Aorta (tissue), 5 donors: ENCODE measurements around the gene ZDHHC23. TPM values are rescaled to one million over a fixed set of nuclear protein-coding genes. Genes with fewer than 3 reads are reported as not detected.
A peak's percentile ranks its signal among the peaks of the same experiment; 100 is the strongest.

ENCODE experiments used
- ATAC-seq: fragments of 200-7000 bp; cut with Tn5 transposase; one replicate; pipeline ENCODE4 v1.9.1; 2022; ENCODE audit warnings: moderate library complexity; ENCODE audit not compliant: low FRiP score
- DNase-seq, 2 donors: peaks; one replicate each; pipeline ENCODE4 v3.0.0-alpha.2; 2020
- H3K27ac ChIP-seq, 2 donors: one replicate each; pipeline ENCODE4 v1.5.1; 2013; ENCODE audit warnings: low read length in 2 of 2, mild to moderate bottlenecking in 2 of 2, moderate library complexity in 2 of 2, control low read depth in 1 of 2, inconsistent platforms in 1 of 2, low read depth in 1 of 2
- H3K27me3 ChIP-seq, 2 donors: one replicate each; pipeline ENCODE4 v1.6.1; 2013; ENCODE audit warnings: control low read depth in 1 of 2, low read length in 1 of 2, mild to moderate bottlenecking in 1 of 2, moderate library complexity in 1 of 2; ENCODE audit not compliant: insufficient read depth in 2 of 2, control insufficient read depth in 1 of 2
- H3K36me3 ChIP-seq, 2 donors: one replicate each; pipeline ENCODE4 v1.6.1; 2013; ENCODE audit warnings: control low read depth in 1 of 2, low read length in 1 of 2, mild to moderate bottlenecking in 1 of 2; ENCODE audit not compliant: insufficient read depth in 2 of 2, control insufficient read depth in 1 of 2
- H3K4me1 ChIP-seq, 2 donors: one replicate each; pipeline ENCODE4 v1.6.1; 2013; ENCODE audit warnings: low read length in 2 of 2, control low read depth in 1 of 2, mild to moderate bottlenecking in 1 of 2, moderate library complexity in 1 of 2; ENCODE audit not compliant: insufficient read depth in 2 of 2, control insufficient read depth in 1 of 2
- H3K4me3 ChIP-seq, 2 donors: one replicate each; pipeline ENCODE4 v1.5.1; 2013; ENCODE audit warnings: low read length in 2 of 2, control low read depth in 1 of 2, mild to moderate bottlenecking in 1 of 2
- H3K9me3 ChIP-seq: one replicate; pipeline ENCODE4 v1.6.1; 2013; ENCODE audit warnings: mild to moderate bottlenecking, low read length; ENCODE audit not compliant: control insufficient read depth
- WGBS, 2 donors: extraction: QIAGEN DNeasy Blood & Tissue Kit; methylation state at CpG; one replicate each; pipeline ENCODE4 v1.1.7; 2013; 5-methylcytosine and 5-hydroxymethylcytosine counted together
- intact Hi-C, 2 donors: fragments of 100-400 bp; cut with DNase I; formaldehyde crosslinking; loops; one replicate each; pipeline versions ENCODE4 v1.14.2 to v1.15.0; 2022
- long read RNA-seq, 2 donors: library from polyadenylated mRNA; unstranded; transcript quantifications; one replicate each; pipeline ENCODE4 v2.0.0, GENCODE V29; 2020 to 2021
- polyA plus RNA-seq, 2 donors: library from polyadenylated mRNA; stranded (reverse); fragments of 200-250 nt; gene quantifications; one replicate each; pipeline ENCODE4 v1.2.3, GENCODE V29; 2013
- total RNA-seq, 2 donors: library from RNA; stranded (reverse); fragmentation: NEBNext Ultra II Directional; extraction: Animal tissue kit (Norgen Biotek cat#: 25700); gene quantifications; one replicate each; pipeline ENCODE4 v1.2.1, GENCODE V29; 2021
- donor health status: healthy with polysubstance abuse.
- donor health status: Bipolar disorder and iron deficiency.
- donor health status: DM: no; HTN: no; CAD: no.
- donor health status: DM: no; HTN: no; CAD: no.
- donor health status: DM: yes; HTN: yes; CAD: no.

The ZDHHC23 gene, protein sequence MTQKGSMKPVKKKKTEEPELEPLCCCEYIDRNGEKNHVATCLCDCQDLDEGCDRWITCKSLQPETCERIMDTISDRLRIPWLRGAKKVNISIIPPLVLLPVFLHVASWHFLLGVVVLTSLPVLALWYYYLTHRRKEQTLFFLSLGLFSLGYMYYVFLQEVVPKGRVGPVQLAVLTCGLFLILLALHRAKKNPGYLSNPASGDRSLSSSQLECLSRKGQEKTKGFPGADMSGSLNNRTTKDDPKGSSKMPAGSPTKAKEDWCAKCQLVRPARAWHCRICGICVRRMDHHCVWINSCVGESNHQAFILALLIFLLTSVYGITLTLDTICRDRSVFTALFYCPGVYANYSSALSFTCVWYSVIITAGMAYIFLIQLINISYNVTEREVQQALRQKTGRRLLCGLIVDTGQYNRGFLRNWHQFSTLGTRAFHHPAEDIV
- total RNA-seq (10 to 100 TPM in 1 of 2 donors, 1 to 10 TPM in 1; 4.1 to 12.7 TPM), polyA plus RNA-seq (1 to 10 TPM in 1 of 2 donors, under 1 TPM in 1; 0.75 to 1.5 TPM)
- long read RNA-seq, donor 1, partial matches to known transcripts: 0 of 2 reads
- long read RNA-seq, donor 1, other reads (novel, unspliced or antisense): 2 of 2 reads
- long read RNA-seq, donor 2, partial matches to known transcripts: 0 of 3 reads
- long read RNA-seq, donor 2, other reads (novel, unspliced or antisense): 3 of 3 reads

DNA sequence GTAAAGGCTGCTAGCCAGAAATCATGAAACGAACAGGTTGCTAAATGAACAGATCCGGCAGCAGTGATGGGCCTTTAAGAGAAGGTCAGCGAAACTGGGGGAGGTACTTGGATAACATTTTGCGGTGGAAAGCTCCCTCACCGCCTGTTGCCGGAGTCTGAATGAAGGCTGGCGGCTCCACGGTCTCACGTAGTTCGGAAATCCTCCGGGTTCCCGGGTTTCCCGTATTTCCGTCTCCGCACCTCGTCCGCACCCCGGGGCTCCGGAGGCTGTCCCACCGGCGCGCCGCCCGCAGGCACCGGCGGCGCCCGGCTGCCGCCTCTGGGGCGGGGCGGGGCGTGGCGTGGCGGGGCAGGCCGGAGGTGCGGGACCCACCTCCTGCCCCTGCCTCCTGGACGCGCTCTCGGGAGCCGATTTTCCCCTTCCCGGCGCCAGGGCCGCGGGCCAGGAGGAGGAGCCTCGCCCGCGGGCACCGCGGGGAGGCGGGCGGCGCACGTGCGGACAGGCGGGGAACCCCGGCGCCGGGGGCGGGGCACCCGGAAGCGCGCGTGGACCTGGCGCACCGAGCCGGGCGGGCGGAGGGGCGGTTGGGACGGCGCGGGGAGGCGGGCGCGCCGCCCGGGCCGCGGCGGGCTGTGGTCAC is at the start of gene ZDHHC23:
ZDHHC23 (plus strand) TSS at position 642 of the 643 bp plus-strand sequence. CDS start 790 bp downstream, outside the sequence.
- intact Hi-C loops: loop anchor here in 1 of 2 donors (5.0 kb wide), 1 partner anchor 110 kb away; the partner anchor contains the start of genes CCDC191 and QTRT2
- H3K27me3 ChIP-seq: no peaks in the 10 kb centered on the region
- DNase-seq: peak; percentile 63 to 90
- no peaks in the 10 kb centered on the region for H3K4me1 ChIP-seq
- no peaks in the 10 kb centered on the region for H3K9me3 ChIP-seq
- peak; percentile 79 for ATAC-seq
- peak within 1 kb of the TSS in 1 of 2 donors; percentile 21 for H3K27ac ChIP-seq
- H3K4me3 ChIP-seq: peak within 1 kb of the TSS; percentile 58 to 91
- WGBS, 2 donors: 1% methylated on average over 37 to 80 of the region's 80 CpGs
- no peaks in the 10 kb centered on the region for H3K36me3 ChIP-seq

DNA sequence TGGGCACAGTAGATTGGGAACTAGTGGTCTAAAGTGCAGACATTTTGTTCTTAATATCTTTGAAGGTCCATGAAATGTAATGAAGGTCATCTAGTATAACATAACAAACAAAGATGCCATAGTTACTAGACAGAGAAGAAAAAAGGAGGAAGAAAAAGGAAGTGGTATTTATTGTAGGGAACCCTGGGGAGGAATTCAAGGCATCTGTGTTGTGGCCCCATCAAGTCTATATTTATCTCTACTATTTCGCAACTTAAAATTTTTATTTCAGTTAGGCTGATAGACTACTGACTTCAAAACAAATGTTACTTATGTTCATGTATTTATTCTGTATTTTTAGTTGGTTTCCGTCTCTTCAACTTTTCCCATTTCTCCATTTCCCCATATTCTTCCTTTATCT is 48.9 kb upstream of the ZDHHC23 start:
- Histone ChIP-seq H3K9me3 (no peaks in the 10 kb centered on the region), H3K4me3 (no peak overlapping the region), H3K27me3 (no peaks in the 10 kb centered on the region), H3K36me3 (no peaks in the 10 kb centered on the region), H3K27ac (no peak overlapping the region), H3K4me1 (no peaks in the 10 kb centered on the region)
- ATAC-seq: no peak
- WGBS, 2 donors: 53 to 68% methylated on average over 2 of the region's 2 CpGs
- intact Hi-C loops: no loop called here
- DNase-seq: no peak

DNA sequence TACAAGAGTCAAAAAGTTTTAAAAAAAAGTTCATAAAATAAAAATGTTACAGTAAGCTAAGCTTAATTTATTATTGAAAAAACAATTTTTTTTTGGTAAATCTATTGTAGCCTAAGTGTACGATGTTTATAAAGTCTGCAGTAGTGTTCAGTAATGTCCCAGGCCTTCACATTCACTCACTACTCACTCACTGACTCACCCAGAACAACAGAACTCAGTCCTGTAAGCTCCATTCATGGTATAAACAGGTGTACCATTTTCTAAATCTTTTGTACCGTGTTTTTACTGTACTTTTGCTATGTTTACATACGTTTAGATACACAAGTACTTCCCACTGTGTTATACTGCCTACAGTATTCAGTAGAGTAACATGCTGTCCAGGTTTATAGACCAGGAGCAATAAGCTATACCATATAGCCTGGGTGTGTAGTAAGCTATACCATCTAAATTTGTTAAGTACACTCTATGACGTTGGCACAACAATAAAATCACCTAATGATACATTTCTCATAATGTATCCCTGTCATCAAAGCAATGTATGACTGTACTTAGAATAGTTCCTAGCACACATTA is 41.2 kb upstream of the ZDHHC23 start:
- no peaks in the 10 kb centered on the region for H3K27me3 ChIP-seq
- no peaks in the 10 kb centered on the region for H3K9me3 ChIP-seq
- no peaks in the 10 kb centered on the region for H3K4me1 ChIP-seq
- intact Hi-C loops: no loop called here
- 78 to 88% methylated on average over 4 of the region's 4 CpGs for WGBS, 2 donors
- H3K4me3 ChIP-seq: no peak overlapping the region
- ATAC-seq (no peak), DNase-seq (no peak)
- H3K27ac ChIP-seq: no peak overlapping the region
- no peaks in the 10 kb centered on the region for H3K36me3 ChIP-seq

DNA sequence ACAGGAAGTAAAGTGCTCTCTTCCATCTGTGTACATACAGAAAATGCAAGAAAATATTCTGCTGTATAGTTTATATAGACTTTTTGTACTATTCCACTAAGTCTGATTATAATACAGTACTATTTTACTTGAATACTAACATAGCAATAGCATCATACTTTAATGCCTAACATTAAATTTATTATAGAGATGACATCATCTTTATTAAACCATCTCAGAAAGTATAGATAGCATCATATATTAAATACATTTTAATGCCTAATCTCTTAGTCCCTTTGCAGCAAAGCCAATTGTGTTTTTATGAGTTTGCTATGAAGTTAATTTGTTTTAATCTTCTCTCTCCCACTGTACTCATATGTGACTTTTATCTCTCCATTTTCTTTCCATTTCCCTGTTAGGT is 39.7 kb upstream of the ZDHHC23 start:
- no peaks in the 10 kb centered on the region for H3K36me3 ChIP-seq
- H3K4me1 ChIP-seq: no peaks in the 10 kb centered on the region
- intact Hi-C loops: no loop called here
- no peaks in the 10 kb centered on the region for H3K9me3 ChIP-seq
- no peak overlapping the region for H3K4me3 ChIP-seq
- ATAC-seq (no peak), DNase-seq (no peak)
- no peak overlapping the region for H3K27ac ChIP-seq
- H3K27me3 ChIP-seq: no peaks in the 10 kb centered on the region

DNA sequence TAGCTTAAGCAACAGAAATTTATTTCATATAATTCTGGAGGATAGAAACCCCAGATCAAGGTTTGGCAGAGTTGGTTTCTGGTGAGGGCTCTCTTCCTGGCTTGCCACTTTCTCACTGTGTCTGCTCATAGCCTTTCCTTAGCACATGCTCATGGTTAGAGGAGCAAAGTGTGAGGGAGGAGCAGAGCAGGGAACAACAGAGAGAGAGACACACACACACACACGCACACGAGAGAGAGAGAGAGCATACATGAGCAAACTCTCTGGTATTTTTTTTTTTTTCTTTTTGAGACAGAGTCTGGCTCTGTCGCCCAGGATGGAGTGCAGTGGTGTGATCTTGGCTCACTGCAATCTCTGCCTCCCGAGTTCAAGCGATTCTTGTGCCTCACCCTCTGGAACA is 36.8 kb upstream of the ZDHHC23 start:
- no peaks in the 10 kb centered on the region for H3K36me3 ChIP-seq
- H3K27me3 ChIP-seq: no peaks in the 10 kb centered on the region
- WGBS, 2 donors: 53 to 68% methylated on average over 5 of the region's 5 CpGs
- no peak overlapping the region for H3K27ac ChIP-seq
- ATAC-seq (no peak), DNase-seq (no peak)
- H3K9me3 ChIP-seq: no peaks in the 10 kb centered on the region
- H3K4me3 ChIP-seq: no peak overlapping the region
- intact Hi-C loops: loop anchor here in 1 of 2 donors (5.0 to 10.0 kb wide), 2 partner anchors 74 to 176 kb away; partner anchors contain the start of gene GRAMD1C
- no peaks in the 10 kb centered on the region for H3K4me1 ChIP-seq

DNA sequence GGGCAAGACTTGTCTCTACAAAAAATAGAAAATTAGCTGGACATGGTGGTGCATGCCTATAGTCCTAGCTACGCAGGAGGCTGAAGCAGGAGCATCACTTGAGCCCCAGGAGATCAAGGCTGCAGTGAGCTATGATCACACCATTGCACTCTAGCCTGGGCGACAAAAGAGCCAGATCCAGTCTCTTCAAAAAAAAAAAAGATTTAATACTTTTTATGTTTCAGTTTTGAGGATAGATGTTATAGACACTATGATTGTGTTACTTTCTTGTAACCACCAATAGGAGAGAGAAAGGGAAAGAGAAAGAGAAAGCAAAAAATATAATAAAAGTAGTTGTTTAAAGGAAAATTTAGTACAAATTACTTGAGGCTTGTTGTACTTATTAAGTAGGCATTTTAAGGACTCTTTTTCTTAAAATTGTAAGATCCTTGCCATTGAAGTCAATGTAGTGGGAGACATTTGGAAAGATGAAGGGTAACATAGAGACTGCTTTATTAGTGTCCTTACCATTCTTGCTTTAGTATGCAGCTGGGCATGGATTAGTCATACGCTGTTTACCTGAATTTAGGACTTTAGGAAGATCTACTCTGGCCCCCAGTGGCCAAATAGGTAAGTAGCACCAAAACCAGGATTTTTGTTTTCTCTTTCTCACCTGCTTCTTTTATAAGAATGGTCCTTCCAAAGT is 35.1 kb upstream of the ZDHHC23 start:
- DNase-seq (no peak), ATAC-seq (no peak)
- H3K27me3 ChIP-seq: no peaks in the 10 kb centered on the region
- no peaks in the 10 kb centered on the region for H3K36me3 ChIP-seq
- no peaks in the 10 kb centered on the region for H3K4me1 ChIP-seq
- H3K27ac ChIP-seq: no peak overlapping the region
- WGBS, 2 donors: 63 to 74% methylated on average over 3 of the region's 3 CpGs
- H3K4me3 ChIP-seq: no peak overlapping the region
- intact Hi-C loops: loop anchor here in 1 of 2 donors (5.0 to 10.0 kb wide), 2 partner anchors 75 to 178 kb away; partner anchors contain the start of gene GRAMD1C
- H3K9me3 ChIP-seq: no peaks in the 10 kb centered on the region

DNA sequence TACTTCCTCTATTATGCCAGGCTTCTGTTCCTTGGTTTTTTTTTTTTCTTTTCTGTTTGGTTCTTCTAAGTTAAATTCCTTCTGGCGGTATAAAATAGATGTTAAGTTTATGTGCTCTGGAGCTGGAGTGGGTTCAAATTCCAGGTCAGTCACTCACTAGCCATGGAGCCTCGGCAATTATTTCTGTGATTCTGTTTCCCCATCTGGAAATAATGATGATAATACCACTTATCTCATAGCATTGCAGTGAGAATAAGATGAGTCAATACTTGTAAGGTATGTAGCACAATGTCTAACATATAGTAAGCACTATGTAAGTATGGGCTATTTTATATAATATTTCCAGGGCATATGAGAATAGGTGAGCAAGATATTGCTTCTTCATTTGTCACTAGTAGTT is 33.2 kb upstream of the ZDHHC23 start:
- no peak for DNase-seq
- WGBS, 2 donors: 20 to 32% methylated on average over 2 of the region's 2 CpGs
- Histone ChIP-seq H3K27me3 (no peaks in the 10 kb centered on the region), H3K9me3 (no peaks in the 10 kb centered on the region), H3K4me3 (no peak overlapping the region), H3K4me1 (no peaks in the 10 kb centered on the region), H3K36me3 (no peaks in the 10 kb centered on the region), H3K27ac (no peak overlapping the region)
- ATAC-seq: no peak
- intact Hi-C loops: loop anchor here in 1 of 2 donors (5.0 to 10.0 kb wide), 2 partner anchors 77 to 180 kb away; partner anchors contain the start of gene GRAMD1C

DNA sequence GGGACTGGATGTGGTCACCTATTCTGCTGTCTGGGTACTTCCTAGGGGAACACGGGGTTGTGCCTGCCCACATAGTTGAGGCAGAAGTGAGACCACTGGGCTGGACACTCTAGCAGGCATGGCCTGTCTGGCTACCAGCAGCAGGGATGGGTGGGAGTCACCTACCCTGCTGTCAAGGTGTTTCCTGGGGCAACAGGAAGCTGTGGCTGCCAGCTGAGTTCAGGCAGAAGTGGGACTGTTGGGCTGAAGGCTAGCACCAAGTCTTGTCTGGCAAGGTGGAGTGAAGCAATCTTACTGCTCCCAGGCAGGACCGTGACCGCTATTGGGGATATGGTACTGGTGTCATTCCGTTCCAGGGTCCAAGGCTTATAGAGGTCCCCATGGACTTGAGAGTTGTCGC is 20.3 kb upstream of the ZDHHC23 start:
- intact Hi-C loops: no loop called here
- H3K36me3 ChIP-seq: no peaks in the 10 kb centered on the region
- ATAC-seq (no peak), DNase-seq (no peak)
- H3K27me3 ChIP-seq: no peaks in the 10 kb centered on the region
- no peaks in the 10 kb centered on the region for H3K9me3 ChIP-seq
- H3K4me1 ChIP-seq: no peaks in the 10 kb centered on the region
- 90 to 96% methylated on average over 5 of the region's 5 CpGs for WGBS, 2 donors
- no peak overlapping the region for H3K27ac ChIP-seq
- H3K4me3 ChIP-seq: no peak overlapping the region
